GM12878 (cell line): ENCODE results near the gene IGHMBP2.

Source experiments
- CEBPB ChIP-seq, 2 experiments: fragments of 150-350 bp in 1 of 2; IDR thresholded peaks; 2 replicates each; pipeline ENCODE4 v1.6.1; 2012 to 2014; ENCODE audit warnings: low read depth in 2 of 2, low read length in 2 of 2, borderline replicate concordance in 1 of 2, inconsistent platforms in 1 of 2
- CTCF ChIP-seq, 3 experiments: IDR thresholded peaks in 2 of 3; conservative IDR thresholded peaks in 1 of 3; 2 replicates each; pipeline ENCODE4 v1.5.1; 2011; ENCODE audit warnings: low read depth in 3 of 3, low read length in 3 of 3, mild to moderate bottlenecking in 3 of 3, control low read depth in 2 of 3, moderate library complexity in 2 of 3, inconsistent platforms in 1 of 3, mixed read lengths in 1 of 3; ENCODE audit not compliant: control insufficient read depth in 2 of 3, insufficient read depth in 1 of 3; ENCODE audit errors: extremely low read depth in 1 of 3
- FOXM1 ChIP-seq: IDR thresholded peaks from 2 replicates; pipeline ENCODE4 v1.6.1; 2012; ENCODE audit warnings: low read depth, mild to moderate bottlenecking, inconsistent platforms, low read length, moderate library complexity
- SPI1 ChIP-seq: IDR thresholded peaks from 2 replicates; pipeline ENCODE4 v1.6.1; 2011; ENCODE audit warnings: low read depth, mild to moderate bottlenecking, low read length, moderate library complexity, borderline replicate concordance; ENCODE audit not compliant: insufficient read depth

GRCh38 chr11:68878022-68878421 is 25.7 kb upstream of the IGHMBP2 start:
- TF ChIP-seq CEBPB (IDR thresholded peaks at IDR 0.05; ENCODE audit: borderline replicate concordance in 1 of 2, low read depth in 2 of 2, low read length in 2 of 2) (no peak), SPI1 (no peak), FOXM1 (no peak), CTCF (IDR thresholded peaks at IDR 0.05 in 2 of 3, conservative IDR thresholded peaks at IDR 0.05 in 1 of 3; ENCODE audit: control insufficient read depth in 2 of 3, extremely low read depth in 1 of 3, insufficient read depth in 1 of 3, low read depth in 3 of 3, low read length in 3 of 3) (no peak)
